Bronchial epithelial cell (primary cell): Measurements from ENCODE around the gene FAM25G. TPM values are rescaled to one million over a fixed set of nuclear protein-coding genes. Genes with fewer than 3 reads are reported as not detected.

Experiments
- DNase-seq: peaks from one replicate; pipeline ENCODE4 v3.0.0-alpha.2; 2010; ENCODE audit warnings: low read depth
- FAIRE-seq: peaks from 2 replicates; lab custom pipeline; 2011; peaks lifted over from hg19 to GRCh38; lab: Jason Lieb, UNC
- H3K27me3 ChIP-seq: 2 replicates; pipeline ENCODE4 v1.5.1; 2011; ENCODE audit warnings: low read length; ENCODE audit not compliant: control insufficient read depth, insufficient read depth
- H3K36me3 ChIP-seq: 2 replicates; pipeline ENCODE4 v1.5.1; 2011; ENCODE audit warnings: low read length; ENCODE audit not compliant: control insufficient read depth, insufficient read depth
- H3K4me3 ChIP-seq: 2 replicates; pipeline ENCODE4 v1.5.1; 2011; ENCODE audit warnings: mild to moderate bottlenecking, low read depth, low read length, control low read depth
- CTCF ChIP-seq: IDR thresholded peaks from 2 replicates; pipeline ENCODE4 v1.5.1; 2011; ENCODE audit warnings: mild to moderate bottlenecking, moderate library complexity, low read length, control low read depth, inconsistent platforms; ENCODE audit not compliant: insufficient read depth, severe bottlenecking
- total RNA-seq: library from RNA; depleted of rRNA; stranded (reverse); fragments of >200 nt; gene quantifications from 2 replicates; pipeline ENCODE4 v1.2.1, GENCODE V29; 2014

FAM25G gene
- total RNA-seq, 1 donor from 2014 or later, result not detected

GRCh38 chr10:47440207-47440606, 51.3 kb downstream of the FAM25G start:
- DNase-seq (peak; percentile 15), FAIRE-seq (no peak)
- H3K27me3 ChIP-seq, result no peaks in the 10 kb centered on the region
- no peak for TF ChIP-seq CTCF
- no peaks in the 10 kb centered on the region for H3K36me3 ChIP-seq
- H3K4me3 ChIP-seq, result no peak overlapping the region

- DNase-seq (peak; percentile 77), FAIRE-seq (no peak)
- Histone ChIP-seq H3K36me3 (no peaks in the 10 kb centered on the region), H3K4me3 (no peak overlapping the region), H3K27me3 (no peaks in the 10 kb centered on the region)
- TF ChIP-seq CTCF, result peak; percentile 90
Observed at GRCh38 chr10:47438857-47439474, 52.5 kb downstream of the FAM25G start.

Other genes with a start within 250 kb of the FAM25G start
- gene GDF10, start 191.5 kb downstream of the FAM25G start, total RNA-seq, result not detected in 2 replicates
- gene GDF2, start 169.2 kb downstream of the FAM25G start, total RNA-seq, result not detected in 2 replicates
- not detected in 2 replicates for gene RBP3, start 143.3 kb downstream of the FAM25G start, total RNA-seq
- gene ZNF488, start 107.4 kb downstream of the FAM25G start, total RNA-seq, result under 0.01 and 0.13 TPM in 2 replicates
- 79.4 and 176 TPM in 2 replicates for gene ANXA8, start 7.6 kb downstream of the FAM25G start, total RNA-seq
- gene AGAP9, start 31.9 kb upstream of the FAM25G start, total RNA-seq, result 2.3 and 3.7 TPM in 2 replicates